CD14-positive monocyte (primary cell): ENCODE data around the gene HMG20B. TPM values are rescaled to one million over a fixed set of nuclear protein-coding genes. Genes with fewer than 3 reads are reported as not detected.

Experiments used
- DNase-seq, 3 donors: peaks; one replicate each; pipeline ENCODE4 v3.0.0-alpha.2; 2011 to 2022
- H2AFZ ChIP-seq: 2 replicates; pipeline ENCODE4 v1.6.0; 2012; ENCODE audit warnings: mild to moderate bottlenecking, low read depth, low read length, inconsistent platforms; ENCODE audit not compliant: insufficient read depth, poor library complexity, severe bottlenecking
- H3K27ac ChIP-seq, 2 donors: 1 replicate in 1 of 2; 2 replicates in 1 of 2; pipeline ENCODE4 v1.5.1; 2012 to 2013; ENCODE audit warnings: low read length in 2 of 2, control low read depth in 1 of 2, inconsistent platforms in 1 of 2, low read depth in 1 of 2, mild to moderate bottlenecking in 1 of 2
- H3K27me3 ChIP-seq, 2 donors: one replicate each; pipeline versions ENCODE4 v1.6.0 to v1.6.1; 2011 to 2013; ENCODE audit warnings: low read length in 2 of 2; ENCODE audit not compliant: control insufficient read depth in 2 of 2, insufficient read depth in 2 of 2
- H3K36me3 ChIP-seq, 2 donors: replicated peaks in 1 of 2; 1 replicate in 1 of 2; 2 replicates in 1 of 2; pipeline versions ENCODE4 v1.5.1 to v1.6.1; 2012 to 2013; ENCODE audit warnings: low read length in 2 of 2, control low read depth in 1 of 2, inconsistent platforms in 1 of 2, mild to moderate bottlenecking in 1 of 2; ENCODE audit not compliant: insufficient read depth in 2 of 2, control insufficient read depth in 1 of 2
- H3K4me1 ChIP-seq, 2 donors: 1 replicate in 1 of 2; 2 replicates in 1 of 2; pipeline versions ENCODE4 v1.5.1 to v1.6.1; 2012 to 2013; ENCODE audit warnings: low read length in 2 of 2, control low read depth in 1 of 2, inconsistent platforms in 1 of 2, mild to moderate bottlenecking in 1 of 2, moderate library complexity in 1 of 2; ENCODE audit not compliant: insufficient read depth in 2 of 2, control insufficient read depth in 1 of 2
- H3K4me2 ChIP-seq: replicated peaks from 2 replicates; pipeline ENCODE3; 2012; ENCODE audit warnings: low read length, moderate library complexity, mild to moderate bottlenecking; ENCODE audit not compliant: poor library complexity, severe bottlenecking; ENCODE audit errors: extremely low read depth
- H3K4me3 ChIP-seq, 3 experiments: fragments of 200-600 bp in 1 of 3; sonication (generic) in 1 of 3; replicated peaks in 1 of 3; 1 replicate in 2 of 3; 2 replicates in 1 of 3; pipeline ENCODE4 v1.5.1; 2011 to 2013; ENCODE audit warnings: low read length in 3 of 3, mild to moderate bottlenecking in 3 of 3, control low read depth in 2 of 3, low read depth in 2 of 3, inconsistent platforms in 1 of 3, moderate library complexity in 1 of 3
- H3K79me2 ChIP-seq: 2 replicates; pipeline ENCODE4 v1.6.0; 2012; ENCODE audit warnings: mild to moderate bottlenecking, control low read depth, inconsistent platforms, low read length, moderate library complexity; ENCODE audit not compliant: insufficient read depth
- H3K9ac ChIP-seq: 2 replicates; pipeline ENCODE4 v1.6.0; 2017; ENCODE audit warnings: low read length, mild to moderate bottlenecking; ENCODE audit not compliant: insufficient read depth, poor library complexity, severe bottlenecking
- H3K9me3 ChIP-seq, 2 donors: replicated peaks in 1 of 2; 1 replicate in 1 of 2; 2 replicates in 1 of 2; pipeline versions ENCODE4 v1.5.1 to v1.6.1; 2012 to 2013; ENCODE audit warnings: low read length in 2 of 2, control low read depth in 1 of 2; ENCODE audit not compliant: control insufficient read depth in 1 of 2, insufficient read depth in 1 of 2
- H4K20me1 ChIP-seq: 2 replicates; pipeline ENCODE4 v1.6.0; 2012; ENCODE audit warnings: mild to moderate bottlenecking, low read length, control low read depth, moderate library complexity; ENCODE audit not compliant: insufficient read depth
- H3K27ac Mint-ChIP-seq, 7 donors: one replicate each; pipeline ENCODE4 v1.8.0; 2020; ENCODE audit warnings: mild to moderate bottlenecking in 7 of 7, mixed read lengths in 7 of 7, moderate library complexity in 6 of 7, inconsistent platforms in 2 of 7
- H3K27me3 Mint-ChIP-seq, 3 donors: one replicate each; pipeline ENCODE4 v1.8.0; 2021 to 2022; ENCODE audit warnings: low read depth in 3 of 3, mild to moderate bottlenecking in 3 of 3, mixed read lengths in 3 of 3, moderate library complexity in 3 of 3, inconsistent platforms in 1 of 3
- H3K36me3 Mint-ChIP-seq, 2 donors: one replicate each; pipeline ENCODE4 v1.8.0; 2020; ENCODE audit warnings: mixed read lengths in 2 of 2, inconsistent platforms in 1 of 2, mild to moderate bottlenecking in 1 of 2
- H3K4me1 Mint-ChIP-seq: one replicate; pipeline ENCODE4 v1.8.0; 2020; ENCODE audit warnings: mild to moderate bottlenecking, mixed read lengths
- H3K4me3 Mint-ChIP-seq, 2 donors: one replicate each; pipeline ENCODE4 v1.8.0; 2020; ENCODE audit warnings: mild to moderate bottlenecking in 2 of 2, mixed read lengths in 2 of 2, moderate library complexity in 1 of 2
- H3K9me3 Mint-ChIP-seq, 7 donors: one replicate each; pipeline ENCODE4 v1.8.0; 2020 to 2022; ENCODE audit warnings: mixed read lengths in 7 of 7, mild to moderate bottlenecking in 6 of 7, moderate library complexity in 6 of 7, inconsistent platforms in 2 of 7
- CTCF ChIP-seq: fragments of 200-600 bp; IDR thresholded peaks from one replicate; pipeline ENCODE4 v1.8.0; 2022; ENCODE audit warnings: antibody characterized with exemption, mild to moderate bottlenecking
- WGBS: methylation state at CpG from one replicate; pipeline ENCODE4 v1.1.5; 2013; ENCODE audit warnings: missing lambda C conversion rate; ENCODE audit not compliant: insufficient coverage; 5-methylcytosine and 5-hydroxymethylcytosine counted together
- intact Hi-C, 2 donors: fragments of 100-400 bp; cut with micrococcal nuclease; formaldehyde crosslinking; loops; one replicate each; pipeline versions ENCODE4 v1.15.0 to v1.15.1; 2023
- polyA plus RNA-seq, 3 donors: library from polyadenylated mRNA; depleted of rRNA in 1 of 3; unstranded in 2 of 3; stranded (reverse) in 1 of 3; fragments of 300-500 nt in 2 of 3; fragments of >200 nt in 1 of 3; fragmentation: Illumina TruSeq in 2 of 3; gene quantifications; 1 replicate in 2 of 3; 2 replicates in 1 of 3; pipeline ENCODE4 v1.2.3, GENCODE V29; 2012 to 2021

Gene HMG20B
- polyA plus RNA-seq, 3 donors, result 52.4 to 58.8 (median 56.5) TPM

- 96% methylated on average over 26 of the region's 28 CpGs for WGBS
- H3K9ac ChIP-seq, result no peak overlapping the region
- H3K27me3 Mint-ChIP-seq, result peaks cover 4 to 8% (median 6%) of the 10 kb centered on the region in 3 donors
- no peak overlapping the region for H3K4me3 Mint-ChIP-seq
- no peaks in the 10 kb centered on the region for H3K36me3 ChIP-seq
- TF ChIP-seq CTCF, result no peak
- no peak for DNase-seq
- no peaks in the 10 kb centered on the region for H3K4me1 Mint-ChIP-seq
- H3K27ac ChIP-seq, result no peak overlapping the region
- no peak overlapping the region for H3K4me3 ChIP-seq
- no peaks in the 10 kb centered on the region for H3K4me1 ChIP-seq
- no peaks in the 10 kb centered on the region for H3K36me3 Mint-ChIP-seq
- H4K20me1 ChIP-seq, result no peaks in the 10 kb centered on the region
- H3K27ac Mint-ChIP-seq, result no peak overlapping the region
- no peak overlapping the region for H3K4me2 ChIP-seq
- no peaks in the 10 kb centered on the region for H3K79me2 ChIP-seq
- no peaks in the 10 kb centered on the region for H3K9me3 ChIP-seq
- peaks cover 0 to 4% (median 2%) of the 10 kb centered on the region in 7 donors for H3K9me3 Mint-ChIP-seq
- intact Hi-C loops, result no loop called here
- H3K27me3 ChIP-seq, result peaks cover 0 to 3% of the 10 kb centered on the region in 2 donors
- no peak overlapping the region for H2AFZ ChIP-seq
These were observed 27.0 kb downstream of the HMG20B start for GRCh38 chr19:3599776-3600187.

- Histone ChIP-seq H3K4me2 (no peak overlapping the region), H3K9ac (no peak overlapping the region), H3K79me2 (no peaks in the 10 kb centered on the region), H3K36me3 (no peaks in the 10 kb centered on the region), H3K27me3 (peaks cover 7 to 16% of the 10 kb centered on the region in 2 donors), H3K27ac (no peak overlapping the region), H2AFZ (no peak overlapping the region), H3K4me1 (peaks cover 0 to under 1% of the 10 kb centered on the region in 2 donors), H3K4me3 (no peak overlapping the region), H4K20me1 (no peaks in the 10 kb centered on the region), H3K9me3 (no peaks in the 10 kb centered on the region)
- H3K4me3 Mint-ChIP-seq, result no peak overlapping the region
- DNase-seq, result no peak
- H3K27ac Mint-ChIP-seq, result no peak overlapping the region
- no peaks in the 10 kb centered on the region for H3K36me3 Mint-ChIP-seq
- H3K4me1 Mint-ChIP-seq, result no peaks in the 10 kb centered on the region
- H3K27me3 Mint-ChIP-seq, result peaks cover 4 to 8% (median 6%) of the 10 kb centered on the region in 3 donors
- intact Hi-C loops, result no loop called here
- no peak for TF ChIP-seq CTCF
- WGBS, result 100% methylated on average over 4 of the region's 12 CpGs
- H3K9me3 Mint-ChIP-seq, result peaks cover 0 to 4% (median 2%) of the 10 kb centered on the region in 7 donors
These were observed 28.3 kb downstream of the HMG20B start for GRCh38 chr19:3601021-3601420.
